GM12875 (cell line): ENCODE measurements around the gene PTPN7.
"Not testable (repeated sequence)": the region's sequence is repeated elsewhere in the genome, so short reads cannot be mapped to it uniquely, and the experiment has no call there.

Experiments
- H3K4me3 ChIP-seq: one replicate; pipeline ENCODE4 v1.5.1; 2011; ENCODE audit warnings: low read depth, low read length, control low read depth
- TF ChIP-seq, protein P1 (sequence below): IDR thresholded peaks from 2 replicates; pipeline ENCODE4 v1.5.1; 2011; ENCODE audit warnings: low read depth, mild to moderate bottlenecking, control low read depth, inconsistent platforms, low read length, moderate library complexity, borderline replicate concordance; ENCODE audit not compliant: insufficient read depth

The PTPN7 gene

DNA sequence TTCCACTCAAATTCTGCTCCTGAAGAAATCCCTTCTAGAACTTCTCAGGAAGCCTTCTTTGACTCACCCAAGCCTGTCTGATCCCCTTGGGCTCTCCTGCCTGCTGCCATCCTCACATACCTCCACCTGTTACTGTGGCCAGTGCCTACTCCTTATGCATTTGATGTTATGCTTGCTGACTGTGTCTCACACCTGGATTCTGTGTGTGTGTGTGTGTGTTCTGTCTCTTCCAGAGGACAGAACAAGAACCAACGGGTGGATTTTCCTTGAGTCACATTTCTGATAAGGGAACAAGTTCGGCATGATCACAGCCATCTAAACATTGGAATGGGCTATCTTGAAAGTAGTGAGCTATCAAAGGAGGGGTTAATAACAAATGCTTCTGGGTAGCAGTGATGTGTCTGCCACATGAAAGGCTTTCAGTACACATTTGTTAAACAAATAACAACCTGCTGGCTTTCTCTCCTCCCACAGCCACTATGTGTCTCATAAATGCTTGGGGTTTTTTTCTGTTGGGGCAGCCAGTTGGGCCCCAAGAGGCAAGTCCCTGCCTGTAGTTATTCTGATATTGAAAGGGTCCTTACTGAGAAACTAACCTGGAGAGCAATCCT, 46.6 kb downstream of the PTPN7 start:
- no peak overlapping the region for H3K4me3 ChIP-seq

DNA sequence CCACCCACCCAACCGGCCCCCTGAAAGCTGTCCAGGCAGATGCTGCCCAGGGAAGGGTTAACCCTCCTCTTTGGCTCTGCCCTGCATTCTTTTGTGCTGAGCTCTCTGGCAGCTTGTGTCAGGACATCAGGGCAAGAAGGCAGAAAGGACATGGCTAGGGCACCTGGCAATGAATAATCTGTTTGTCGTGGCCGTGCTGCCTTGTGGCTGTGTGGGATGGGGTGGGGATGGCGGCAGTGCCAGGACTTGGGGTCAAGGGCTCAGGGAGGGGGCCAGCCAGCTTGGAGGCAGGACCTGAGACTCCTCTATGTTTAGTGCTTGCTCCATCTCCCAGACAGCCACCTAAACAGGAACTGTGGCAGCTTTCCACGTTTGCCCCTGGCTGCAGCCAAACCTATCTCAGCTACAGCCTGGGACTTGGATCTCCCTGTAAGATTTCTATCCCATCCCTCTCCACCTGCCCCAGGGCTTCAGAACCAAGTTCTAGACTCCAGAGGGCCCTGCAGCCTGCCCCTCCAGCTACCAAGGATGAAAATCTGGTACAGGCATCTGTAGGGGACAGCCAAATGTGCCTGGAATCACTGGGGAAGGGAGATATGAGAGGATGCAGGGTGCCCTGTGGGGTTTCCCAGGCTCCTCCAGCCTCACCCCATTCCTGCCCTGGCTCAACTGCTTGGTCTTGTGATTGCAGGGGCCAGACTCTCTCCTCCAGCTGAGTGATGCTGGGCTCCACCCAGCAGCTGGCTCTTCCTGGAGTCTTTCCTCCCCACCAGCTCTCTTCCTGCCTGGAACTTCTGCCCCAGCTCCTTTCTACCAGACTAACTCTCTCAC, 47.3 kb downstream of the PTPN7 start:
- H3K4me3 ChIP-seq, result no peak overlapping the region
- TF ChIP-seq, protein P1, sequence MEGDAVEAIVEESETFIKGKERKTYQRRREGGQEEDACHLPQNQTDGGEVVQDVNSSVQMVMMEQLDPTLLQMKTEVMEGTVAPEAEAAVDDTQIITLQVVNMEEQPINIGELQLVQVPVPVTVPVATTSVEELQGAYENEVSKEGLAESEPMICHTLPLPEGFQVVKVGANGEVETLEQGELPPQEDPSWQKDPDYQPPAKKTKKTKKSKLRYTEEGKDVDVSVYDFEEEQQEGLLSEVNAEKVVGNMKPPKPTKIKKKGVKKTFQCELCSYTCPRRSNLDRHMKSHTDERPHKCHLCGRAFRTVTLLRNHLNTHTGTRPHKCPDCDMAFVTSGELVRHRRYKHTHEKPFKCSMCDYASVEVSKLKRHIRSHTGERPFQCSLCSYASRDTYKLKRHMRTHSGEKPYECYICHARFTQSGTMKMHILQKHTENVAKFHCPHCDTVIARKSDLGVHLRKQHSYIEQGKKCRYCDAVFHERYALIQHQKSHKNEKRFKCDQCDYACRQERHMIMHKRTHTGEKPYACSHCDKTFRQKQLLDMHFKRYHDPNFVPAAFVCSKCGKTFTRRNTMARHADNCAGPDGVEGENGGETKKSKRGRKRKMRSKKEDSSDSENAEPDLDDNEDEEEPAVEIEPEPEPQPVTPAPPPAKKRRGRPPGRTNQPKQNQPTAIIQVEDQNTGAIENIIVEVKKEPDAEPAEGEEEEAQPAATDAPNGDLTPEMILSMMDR, result no peak

More for the DNA sequence above, 46.6 kb downstream of the PTPN7 start:
- TF ChIP-seq, protein P1, result no peak

DNA sequence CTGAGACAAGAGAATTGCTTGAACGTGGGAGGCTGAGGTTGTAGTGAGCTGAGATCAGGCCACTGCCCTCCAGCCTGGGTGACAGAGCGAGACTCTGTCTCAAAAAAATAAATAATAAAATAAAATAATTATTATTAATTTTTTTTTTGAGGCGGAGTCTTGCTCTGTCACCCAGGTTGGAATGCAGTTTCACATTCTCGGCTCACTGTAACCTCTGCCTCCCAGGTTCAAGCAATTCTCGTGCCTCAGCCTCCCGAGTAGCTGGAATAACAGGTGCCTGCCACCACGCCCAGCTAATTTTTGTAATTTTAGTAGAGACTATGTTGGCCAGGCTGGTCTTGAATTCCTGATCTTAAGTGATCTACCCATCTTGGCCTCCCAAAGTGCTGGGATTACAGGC, 48.8 kb downstream of the PTPN7 start:
- H3K4me3 ChIP-seq, result not testable (repeated sequence)

DNA sequence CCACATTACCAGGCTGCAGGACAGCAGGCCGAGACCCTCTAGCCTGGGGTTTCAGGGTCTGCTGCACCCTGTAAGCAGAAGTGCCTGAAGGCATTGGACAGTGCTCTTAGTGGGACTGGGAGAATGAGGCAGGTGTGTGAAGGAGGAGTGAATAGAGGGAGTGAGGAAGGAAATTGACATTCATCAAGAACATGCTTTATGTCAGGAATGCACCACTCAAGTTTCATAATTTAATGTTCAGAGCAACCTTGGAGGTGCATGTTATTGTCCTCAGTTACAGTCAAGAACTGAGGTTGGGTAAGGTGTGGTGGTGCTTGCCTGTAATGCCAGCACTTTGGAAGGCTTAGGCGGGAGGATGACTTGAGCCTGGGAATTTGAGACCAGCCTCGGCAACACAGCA, 49.4 kb downstream of the PTPN7 start:
- TF ChIP-seq, protein P1, result no peak
- H3K4me3 ChIP-seq, result no peak overlapping the region

DNA sequence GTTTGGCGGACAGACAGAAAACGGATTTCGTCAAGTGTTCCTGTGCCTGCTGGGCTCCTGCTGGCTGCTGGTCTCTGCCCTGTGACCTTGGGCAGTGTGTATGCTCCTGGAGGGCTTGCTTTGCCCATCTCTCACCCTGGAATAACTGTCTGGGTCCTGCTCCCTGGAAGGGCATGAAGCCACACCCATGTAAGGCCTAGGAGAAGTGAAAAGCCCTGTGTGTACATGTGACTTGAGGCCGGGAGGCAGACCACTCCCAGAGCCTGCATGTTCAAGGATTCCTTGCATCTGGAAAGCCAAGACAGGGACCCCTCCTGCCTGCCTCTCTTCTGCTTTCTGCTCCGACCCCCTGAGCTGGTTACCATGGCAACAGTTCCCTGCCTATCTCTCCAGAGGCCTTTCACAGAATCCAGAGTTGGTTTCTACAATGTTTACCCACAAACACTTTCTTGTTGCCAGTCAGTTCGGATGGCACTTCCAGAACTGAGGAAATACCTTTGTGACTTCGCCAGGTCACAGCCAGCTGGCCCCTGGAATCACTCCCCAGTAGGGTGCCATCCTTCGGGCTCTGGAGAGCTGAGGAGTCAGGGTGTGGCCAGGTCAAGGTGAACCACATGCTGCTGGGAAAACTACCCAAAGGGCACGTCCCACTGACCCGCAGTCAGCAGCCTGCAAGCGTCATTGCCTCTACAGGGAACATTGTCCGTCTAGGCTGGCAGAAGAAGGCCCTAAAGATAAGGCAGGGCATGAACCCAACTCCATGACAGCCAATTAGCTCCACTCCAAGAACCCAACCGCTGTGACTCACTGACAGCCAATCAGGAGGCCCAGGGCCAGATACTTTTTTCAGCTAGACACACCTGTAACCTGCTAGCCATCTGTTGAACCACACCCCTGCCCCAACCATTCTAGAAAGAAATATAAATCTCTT, 52.3 kb downstream of the PTPN7 start:
- TF ChIP-seq, protein P1, result no peak
- H3K4me3 ChIP-seq, result no peak overlapping the region

DNA sequence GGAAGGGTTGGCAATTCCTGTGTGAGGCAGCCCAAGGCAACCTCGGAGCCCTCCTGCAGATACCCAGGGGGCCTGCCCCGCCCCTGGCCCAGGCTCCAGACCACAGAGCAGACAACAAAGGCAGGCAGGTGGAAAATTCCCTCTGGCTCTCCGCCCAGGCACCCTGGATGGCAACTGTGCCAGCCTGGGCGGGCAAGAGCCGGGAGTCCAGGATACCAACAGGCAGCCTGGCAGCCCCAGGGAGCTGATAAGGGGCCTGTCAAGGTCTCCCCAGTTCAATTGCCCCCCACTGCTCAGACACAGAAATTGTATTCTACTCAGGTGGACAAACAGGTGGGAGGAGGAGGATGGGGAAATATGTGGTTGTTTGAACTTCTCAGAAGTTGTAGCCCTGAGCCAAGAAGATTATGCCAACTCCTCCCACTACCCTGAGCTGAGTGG, 53.1 kb downstream of the PTPN7 start:
- TF ChIP-seq, protein P1, result no peak
- no peak overlapping the region for H3K4me3 ChIP-seq
